Liver (tissue), 9 donors: ENCODE results near the gene ALDH3A1. TPM values are rescaled to one million over a fixed set of nuclear protein-coding genes. Genes with fewer than 3 reads are reported as not detected.

Experiments used
- DNase-seq: peaks from one replicate; pipeline ENCODE4 v3.0.0-alpha.2; 2017; ENCODE audit warnings: low spot score
- H3K27ac ChIP-seq, 2 donors: one replicate each; pipeline ENCODE4 v1.7.0; 2013; ENCODE audit warnings: inconsistent platforms in 2 of 2, low read length in 2 of 2, control low read depth in 1 of 2, low read depth in 1 of 2, mild to moderate bottlenecking in 1 of 2
- H3K27me3 ChIP-seq, 4 donors: one replicate each; pipeline versions ENCODE4 v1.6.1 to v1.7.0; 2013; ENCODE audit warnings: low read length in 3 of 4, inconsistent platforms in 1 of 4, mild to moderate bottlenecking in 1 of 4, moderate library complexity in 1 of 4; ENCODE audit not compliant: control insufficient read depth in 4 of 4, insufficient read depth in 4 of 4
- H3K36me3 ChIP-seq, 4 donors: one replicate each; pipeline versions ENCODE4 v1.6.1 to v1.7.0; 2013; ENCODE audit warnings: low read length in 3 of 4, mild to moderate bottlenecking in 3 of 4, low read depth in 1 of 4, moderate library complexity in 1 of 4; ENCODE audit not compliant: control insufficient read depth in 4 of 4, insufficient read depth in 3 of 4
- H3K4me1 ChIP-seq, 4 donors: one replicate each; pipeline versions ENCODE4 v1.6.1 to v1.7.0; 2013; ENCODE audit warnings: low read length in 3 of 4, mild to moderate bottlenecking in 3 of 4, moderate library complexity in 1 of 4; ENCODE audit not compliant: control insufficient read depth in 4 of 4, insufficient read depth in 4 of 4
- H3K4me3 ChIP-seq, 3 donors: one replicate each; pipeline versions ENCODE4 v1.6.1 to v1.7.0; 2013; ENCODE audit warnings: low read length in 3 of 3, control low read depth in 1 of 3, low read depth in 1 of 3, mild to moderate bottlenecking in 1 of 3
- H3K9ac ChIP-seq, 2 donors: one replicate each; pipeline ENCODE4 v1.7.0; 2013; ENCODE audit warnings: low read length in 2 of 2, mild to moderate bottlenecking in 2 of 2, moderate library complexity in 2 of 2, control low read depth in 1 of 2, low read depth in 1 of 2
- H3K9me3 ChIP-seq, 4 donors: one replicate each; pipeline versions ENCODE4 v1.6.1 to v1.7.0; 2013; ENCODE audit warnings: low read length in 3 of 4; ENCODE audit not compliant: control insufficient read depth in 4 of 4
- ATF3 ChIP-seq: IDR thresholded peaks from 2 replicates; pipeline ENCODE4 v1.6.1; 2016; ENCODE audit warnings: antibody characterized with exemption
- CTCF ChIP-seq: fragments of 150-350 bp; IDR thresholded peaks from 2 replicates; pipeline ENCODE4 v1.5.1; 2017; ENCODE audit warnings: improper control_type of control experiment, low read depth, low read length; ENCODE audit not compliant: missing input control
- EGR1 ChIP-seq, 2 donors: IDR thresholded peaks; 2 replicates each; pipeline ENCODE4 v1.6.1; 2016 to 2018; ENCODE audit warnings: antibody characterized with exemption in 2 of 2, low read depth in 2 of 2
- FOXA1 ChIP-seq: IDR thresholded peaks from 2 replicates; pipeline ENCODE4 v1.6.1; 2016; ENCODE audit warnings: antibody characterized with exemption
- FOXA2 ChIP-seq: IDR thresholded peaks from 2 replicates; pipeline ENCODE4 v1.6.1; 2016; ENCODE audit warnings: antibody characterized with exemption
- GABPA ChIP-seq, 2 donors: IDR thresholded peaks in 1 of 2; conservative IDR thresholded peaks in 1 of 2; 2 replicates each; pipeline ENCODE4 v1.6.1; 2016; ENCODE audit warnings: antibody characterized with exemption in 2 of 2, mild to moderate bottlenecking in 1 of 2, moderate library complexity in 1 of 2
- HNF4A ChIP-seq, 2 donors: conservative IDR thresholded peaks; 2 replicates each; pipeline ENCODE4 v1.6.1; 2016; ENCODE audit warnings: antibody characterized with exemption in 2 of 2, mild to moderate bottlenecking in 2 of 2
- HNF4G ChIP-seq: IDR thresholded peaks from 2 replicates; pipeline ENCODE4 v1.6.1; 2016; ENCODE audit warnings: antibody characterized with exemption
- JUND ChIP-seq, 2 donors: IDR thresholded peaks; 2 replicates each; pipeline ENCODE4 v1.6.1; 2016; ENCODE audit warnings: antibody characterized with exemption in 2 of 2
- MAX ChIP-seq: IDR thresholded peaks from 2 replicates; pipeline ENCODE4 v1.6.1; 2016; ENCODE audit warnings: antibody characterized with exemption
- NR2F2 ChIP-seq: IDR thresholded peaks from 2 replicates; pipeline ENCODE4 v1.6.1; 2016; ENCODE audit warnings: antibody characterized with exemption
- RAD21 ChIP-seq, 2 donors: IDR thresholded peaks; 2 replicates each; pipeline ENCODE4 v1.6.1; 2016; ENCODE audit warnings: antibody characterized with exemption in 2 of 2, mild to moderate bottlenecking in 2 of 2
- REST ChIP-seq: IDR thresholded peaks from 2 replicates; pipeline ENCODE4 v1.6.1; 2016; ENCODE audit warnings: antibody characterized with exemption, mild to moderate bottlenecking
- RXRA ChIP-seq, 2 donors: IDR thresholded peaks; 2 replicates each; pipeline ENCODE4 v1.6.1; 2017 to 2018; ENCODE audit warnings: antibody characterized with exemption in 2 of 2, mild to moderate bottlenecking in 1 of 2
- SP1 ChIP-seq: IDR thresholded peaks from 2 replicates; pipeline ENCODE4 v1.6.1; 2018; ENCODE audit warnings: antibody characterized with exemption, mild to moderate bottlenecking
- TAF1 ChIP-seq: conservative IDR thresholded peaks from 2 replicates; pipeline ENCODE4 v1.6.1; 2016; ENCODE audit warnings: antibody characterized with exemption, mild to moderate bottlenecking
- YY1 ChIP-seq: IDR thresholded peaks from 2 replicates; pipeline ENCODE4 v1.6.1; 2016; ENCODE audit warnings: antibody characterized with exemption, mild to moderate bottlenecking
- ZBTB33 ChIP-seq: IDR thresholded peaks from 2 replicates; pipeline ENCODE4 v1.6.1; 2016; ENCODE audit warnings: antibody characterized with exemption
- WGBS: extraction: QIAGEN DNeasy Blood & Tissue Kit; methylation state at CpG from one replicate; pipeline ENCODE4 v1.1.7; 2013; 5-methylcytosine and 5-hydroxymethylcytosine counted together
- polyA plus RNA-seq, 2 donors: library from polyadenylated mRNA; stranded (reverse) in 1 of 2; unstranded in 1 of 2; fragments of 200-250 nt in 1 of 2; fragments of >200 nt in 1 of 2; fragmentation: Nextera tagmentation in 1 of 2; extraction: Ambion mirVana in 1 of 2; gene quantifications; one replicate each; pipeline versions ENCODE4 v1.2.1 to v1.2.3, GENCODE V29; 2013 to 2015
- total RNA-seq, 2 donors: library from RNA; depleted of rRNA; stranded (reverse); fragments of >200 nt; gene quantifications; one replicate each; pipeline ENCODE4 v1.2.3, GENCODE V29; 2014
- donor health status: healthy.
- donor health status: healthy.
- donor health status: healthy.
- donor health status: healthy.
- donor health status: healthy.

ALDH3A1 gene
- total and polyA plus RNA-seq, 4 donors = 0.09 to 3.2 (median 0.22) TPM

GRCh38 chr17:19743101-19744100 lies 4.7 kb downstream of the ALDH3A1 start:
- Histone ChIP-seq H3K4me1 (peaks cover 0 to 12% (median 2%) of the 10 kb centered on the region in 4 donors), H3K9ac (no peak overlapping the region), H3K27ac (no peak overlapping the region), H3K27me3 (no peaks in the 10 kb centered on the region), H3K4me3 (no peak overlapping the region), H3K9me3 (no peaks in the 10 kb centered on the region), H3K36me3 (no peaks in the 10 kb centered on the region)
- no peak for DNase-seq
- WGBS = 98% methylated on average over 34 of the region's 34 CpGs
- TF ChIP-seq REST (no peak), ATF3 (no peak), RXRA (IDR thresholded peaks at IDR 0.05) (no peak), MAX (no peak)

GRCh38 chr17:19742495-19742894 lies 5.6 kb downstream of the ALDH3A1 start:
- Histone ChIP-seq H3K27ac (no peak overlapping the region), H3K27me3 (no peaks in the 10 kb centered on the region), H3K4me3 (no peak overlapping the region), H3K36me3 (no peaks in the 10 kb centered on the region), H3K9ac (no peak overlapping the region), H3K4me1 (peaks cover 0 to 8% (median 0%) of the 10 kb centered on the region in 4 donors), H3K9me3 (no peaks in the 10 kb centered on the region)
- no peak for TF ChIP-seq ATF3
- TF ChIP-seq RXRA (IDR thresholded peaks at IDR 0.05) = no peak
- no peak for TF ChIP-seq NR2F2
- TF ChIP-seq YY1 = no peak
- no peak for TF ChIP-seq FOXA1
- TF ChIP-seq EGR1 (IDR thresholded peaks at IDR 0.05; ENCODE audit: low read depth in 2 of 2) = no peak
- no peak for TF ChIP-seq REST
- no peak for TF ChIP-seq FOXA2
- no peak for TF ChIP-seq SP1
- no peak for TF ChIP-seq RAD21 (IDR thresholded peaks at IDR 0.05)
- TF ChIP-seq JUND (IDR thresholded peaks at IDR 0.05) = no peak
- no peak for TF ChIP-seq HNF4A (conservative IDR thresholded peaks at IDR 0.05)
- TF ChIP-seq HNF4G = no peak
- no peak for TF ChIP-seq GABPA (IDR thresholded peaks at IDR 0.05 in 1 of 2, conservative IDR thresholded peaks at IDR 0.05 in 1 of 2)
- no peak for TF ChIP-seq MAX
- TF ChIP-seq ZBTB33 = no peak
- no peak for TF ChIP-seq CTCF
- no peak for TF ChIP-seq TAF1
- 96% methylated on average over 10 of the region's 10 CpGs for WGBS
- DNase-seq = no peak
